ENCODE data around the gene HSPB6.
A peak's percentile ranks its signal among the peaks of the same experiment; 100 is the strongest.
"Not testable (repeated sequence)": the region's sequence is repeated elsewhere in the genome, so short reads cannot be mapped to it uniquely, and the experiment has no call there.

Gene HSPB6

DNA sequence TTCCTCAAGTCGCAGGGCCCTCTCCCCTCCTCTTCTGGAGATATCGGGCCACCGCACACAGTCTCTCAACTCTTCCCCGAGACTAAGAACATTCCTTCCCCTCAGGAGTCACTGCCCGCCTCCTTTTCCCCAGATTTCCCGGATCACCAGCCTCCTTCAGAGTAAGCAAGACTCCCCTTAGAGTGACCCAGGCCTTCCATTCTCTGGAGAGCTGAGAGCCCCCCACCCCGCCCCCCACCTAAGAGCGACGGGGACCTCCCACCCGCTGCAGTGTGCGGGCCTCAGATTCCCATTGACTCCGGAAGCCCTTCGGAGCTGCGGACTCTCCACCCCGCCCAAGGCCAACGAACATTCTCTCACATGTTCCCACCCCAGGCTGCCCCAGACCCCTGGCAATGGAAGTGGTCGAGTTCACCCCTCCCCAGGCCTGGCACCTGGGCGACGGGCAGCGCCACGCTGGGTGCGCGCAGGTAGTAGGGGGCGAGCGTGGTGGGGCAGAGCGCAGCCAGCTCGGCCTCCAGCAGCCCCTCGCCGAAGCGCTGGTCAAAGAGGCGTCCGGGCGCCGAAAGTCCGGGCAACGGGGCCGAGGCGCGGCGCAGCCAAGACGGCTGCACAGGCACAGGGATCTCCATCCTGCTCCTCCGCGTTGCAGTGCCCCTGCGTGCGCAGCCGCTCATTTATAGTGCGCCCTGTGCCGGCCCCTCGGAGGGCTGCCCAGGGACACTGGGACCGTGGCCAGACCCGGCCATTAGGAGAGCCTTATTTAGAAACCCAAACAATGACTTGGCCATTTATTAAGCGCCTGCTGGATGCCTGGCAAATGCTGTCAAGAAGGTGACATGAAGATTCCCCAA lies at the start of gene HSPB6:
Gene HSPB6, minus strand, starts transcription at position 653 of the 854 bp plus-strand sequence. Its CDS starts 21 bp downstream, at position 632.
- no peak for DNase-seq

- no peak for DNase-seq
Observed at GRCh38 chr19:35806597-35806996, 49.8 kb upstream of the HSPB6 start.

GRCh38 chr19:35805526-35806102 lies 48.8 kb upstream of the HSPB6 start:
- DNase-seq = peak; percentile 79

- no peak for DNase-seq
Observed at GRCh38 chr19:35801828-35802227, 45.0 kb upstream of the HSPB6 start.

GRCh38 chr19:35797663-35798062 lies 40.8 kb upstream of the HSPB6 start:
- no peak for DNase-seq

- DNase-seq = no peak
Observed at GRCh38 chr19:35796645-35797542, 40.1 kb upstream of the HSPB6 start.

DNA sequence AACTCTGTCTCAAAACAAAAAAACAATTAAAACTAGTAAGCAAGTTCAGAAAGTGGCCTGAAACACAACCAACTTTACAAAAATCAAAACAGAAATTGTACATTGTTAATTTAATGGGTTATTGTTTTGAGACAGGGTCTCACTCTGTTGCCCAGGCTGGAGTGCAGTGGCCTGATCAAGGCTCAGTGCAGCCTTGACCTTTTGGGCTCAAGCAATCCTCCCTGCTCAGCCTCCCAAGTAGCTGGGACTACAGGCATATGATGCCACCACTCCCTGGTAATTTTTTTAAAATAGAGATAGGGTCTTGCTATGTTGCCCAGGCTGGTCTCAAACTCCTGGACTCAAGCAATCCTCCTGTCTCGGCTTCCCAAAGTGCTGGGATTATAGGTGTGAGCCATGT lies 38.7 kb upstream of the HSPB6 start:
- DNase-seq = not testable (repeated sequence)

DNA sequence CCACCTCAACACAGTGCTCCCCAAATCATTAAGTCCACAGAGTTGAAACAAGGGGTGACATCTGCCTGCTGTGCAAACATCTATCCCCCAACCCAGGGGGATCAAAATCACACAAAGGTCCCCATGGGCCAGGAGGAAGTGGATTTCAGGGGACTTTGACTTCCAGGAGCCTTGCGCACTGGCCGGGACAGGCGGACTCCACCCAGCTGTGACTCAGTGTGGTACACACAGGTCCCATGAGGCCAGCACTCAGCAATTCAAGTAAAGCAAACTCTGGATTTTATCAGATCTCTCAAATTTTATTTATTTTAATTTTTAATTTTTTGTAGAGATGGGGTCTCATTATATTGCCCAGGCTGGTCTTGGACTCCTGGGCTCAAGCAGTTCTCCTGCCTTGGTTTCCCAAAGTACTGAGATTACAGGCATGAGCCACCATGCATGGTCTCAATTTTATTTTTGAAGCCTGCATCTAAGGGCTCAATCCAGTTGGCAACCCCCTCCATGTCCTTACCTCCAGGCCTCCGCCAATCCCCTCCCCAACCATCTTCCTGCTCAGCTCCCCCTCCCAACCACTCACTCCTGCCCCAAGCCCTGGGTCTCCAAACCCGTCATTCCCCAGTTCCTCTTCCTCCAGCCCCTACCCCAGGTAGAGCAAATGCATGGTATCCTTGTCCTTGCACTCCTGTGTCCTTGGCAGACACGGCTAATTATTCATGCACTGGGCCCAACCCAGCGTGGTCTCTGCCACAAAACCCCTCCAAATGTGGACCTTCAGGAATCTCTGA lies 36.7 kb upstream of the HSPB6 start:
- DNase-seq = no peak

DNA sequence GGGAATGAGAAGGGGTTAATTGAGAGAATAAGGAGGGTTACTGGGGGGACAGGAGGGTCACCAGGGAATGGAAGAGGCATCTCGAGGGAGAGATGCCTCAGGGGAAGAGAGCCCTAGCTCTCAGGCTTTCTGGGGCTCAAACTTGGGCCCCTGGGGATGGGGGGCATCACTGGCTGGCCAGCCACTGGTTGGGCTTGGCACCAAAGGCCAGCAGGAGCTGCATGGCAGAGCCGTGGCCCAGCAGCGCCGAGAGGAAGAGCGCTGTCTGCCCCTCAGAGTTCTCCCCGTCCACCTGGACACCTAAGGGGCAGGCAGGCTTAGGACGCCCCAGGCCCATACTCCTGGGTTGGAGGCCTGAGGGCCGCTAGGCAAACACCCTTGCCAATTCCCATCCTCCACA lies 36.1 kb upstream of the HSPB6 start:
- no peak for DNase-seq

- DNase-seq = no peak
Observed at GRCh38 chr19:35792312-35792711, 35.5 kb upstream of the HSPB6 start.

- no peak for DNase-seq
Observed at GRCh38 chr19:35791814-35792279, 35.0 kb upstream of the HSPB6 start.

DNA sequence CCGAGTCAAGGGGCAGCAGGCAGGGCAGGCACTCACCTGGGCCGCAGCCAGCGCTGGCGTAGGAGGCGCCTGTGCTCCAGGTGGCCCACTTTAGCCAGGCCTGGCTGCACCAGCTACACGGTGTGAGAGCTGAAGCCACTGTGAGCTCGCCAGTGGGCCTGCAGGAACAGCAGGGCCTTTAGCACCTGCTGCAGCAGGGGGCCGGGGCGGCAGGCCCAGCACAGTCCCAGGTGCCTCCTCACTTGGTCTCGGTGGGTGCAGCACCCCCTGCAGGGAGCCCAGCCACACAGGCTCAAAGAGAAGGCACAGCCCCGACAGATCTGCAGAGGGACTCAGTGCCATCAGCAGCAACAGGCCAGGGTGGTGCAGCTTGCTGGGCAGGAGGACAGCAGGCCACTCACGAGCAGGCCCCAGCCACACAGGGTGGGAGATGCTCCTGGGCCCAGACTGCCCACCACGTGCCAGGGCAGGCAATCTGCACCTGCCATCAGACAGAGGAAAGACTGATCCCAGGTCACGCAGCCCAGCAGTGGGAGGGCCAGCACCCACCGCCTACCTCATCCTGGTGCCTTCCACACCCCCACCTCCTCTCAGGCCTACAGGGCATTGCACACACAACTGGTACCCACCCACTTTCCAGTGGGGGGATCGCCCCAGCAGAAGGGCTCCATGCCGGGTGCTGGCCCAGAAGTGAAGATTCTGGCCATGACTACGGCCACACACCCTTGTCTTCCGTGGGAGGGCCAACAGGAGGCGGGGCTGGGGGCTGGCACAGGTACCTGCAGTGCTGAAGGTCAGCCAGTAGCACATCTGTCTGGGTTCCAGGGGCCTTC lies 34.4 kb upstream of the HSPB6 start:
- peak; percentile 13 for DNase-seq

DNA sequence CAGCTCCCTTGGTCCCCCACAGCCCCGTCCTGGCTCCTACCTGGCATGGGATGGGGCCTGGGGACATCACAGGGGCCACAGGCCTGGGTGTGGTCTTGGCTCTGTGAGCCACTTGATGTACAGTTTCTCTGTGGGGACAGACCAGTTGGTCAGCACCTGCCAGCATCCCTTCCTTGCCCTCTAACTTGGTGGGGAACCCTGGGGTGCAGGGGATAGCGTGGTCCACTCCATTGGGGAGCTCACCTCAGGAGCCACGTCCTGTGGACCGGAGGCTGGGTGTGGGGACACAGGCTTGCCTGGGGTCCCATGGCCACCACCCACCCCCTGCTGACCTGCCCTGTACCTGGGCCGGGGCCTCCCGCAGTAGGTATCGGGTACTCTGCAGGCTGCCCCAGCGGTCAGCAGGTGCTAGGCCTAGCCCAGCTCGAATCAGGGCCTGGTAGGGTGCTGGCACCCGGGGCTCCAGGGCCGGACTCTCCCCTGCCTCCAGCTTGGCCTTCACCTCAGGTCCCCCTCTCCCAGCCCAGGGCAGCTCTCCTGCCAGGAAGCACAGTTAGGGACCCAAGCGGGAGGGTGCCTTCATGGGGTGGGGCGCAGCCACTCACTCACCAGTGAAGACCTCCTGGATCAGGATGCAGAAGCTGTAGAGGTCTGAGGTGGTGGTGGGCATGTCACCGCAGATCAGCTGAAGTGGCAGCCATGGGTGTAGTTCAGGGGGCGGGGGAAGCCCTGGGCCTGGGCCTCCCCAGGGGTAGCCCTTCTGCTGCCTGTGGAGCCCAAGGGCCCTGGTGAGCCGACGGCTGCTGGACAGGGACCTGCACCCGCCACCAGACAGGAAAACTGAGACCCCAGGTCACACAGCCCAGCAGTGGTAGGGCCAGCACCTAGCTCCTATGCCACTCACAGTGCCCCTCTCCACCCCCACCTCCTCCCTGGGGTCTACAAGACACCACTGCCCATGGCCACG lies 33.4 kb upstream of the HSPB6 start:
- no peak for DNase-seq

DNA sequence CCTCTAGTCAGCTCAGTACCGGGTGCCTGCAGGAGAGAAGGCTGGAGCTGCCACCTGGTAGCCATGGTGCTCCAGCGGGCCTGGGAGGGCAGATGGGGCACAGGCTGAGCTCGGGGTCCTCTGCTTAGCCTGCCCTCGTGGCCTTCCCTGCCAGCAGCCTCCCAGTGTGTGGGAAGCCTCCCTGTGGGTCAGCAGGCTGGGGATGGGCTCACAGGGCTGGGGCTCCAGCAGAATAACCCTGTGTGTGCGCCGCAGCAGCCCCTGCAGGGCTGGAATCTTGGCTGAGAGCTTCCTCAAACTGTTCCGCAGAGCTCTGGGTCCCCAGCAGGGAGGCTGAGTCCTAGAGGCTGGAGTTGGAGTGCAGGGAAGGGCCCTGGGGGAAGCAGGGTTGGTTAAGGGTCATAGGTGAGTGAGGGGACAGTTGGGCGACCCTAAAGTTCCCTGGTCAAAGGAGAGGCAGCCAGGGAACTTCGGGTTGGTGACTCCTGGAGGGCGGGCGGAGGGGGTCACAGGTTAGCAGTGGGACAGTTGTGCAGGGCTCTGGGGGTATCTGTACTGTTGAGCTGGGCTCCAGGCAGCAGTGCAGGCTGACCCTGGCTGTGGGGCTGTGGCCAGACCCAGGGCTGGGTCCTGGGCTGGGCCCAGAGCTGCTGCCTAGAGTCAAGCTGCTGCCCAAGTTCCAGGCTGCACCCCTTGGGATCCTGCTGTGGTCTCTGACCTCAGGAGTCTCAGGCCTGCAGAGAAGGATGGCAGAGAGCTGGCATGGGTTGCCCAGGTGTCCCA lies 32.6 kb upstream of the HSPB6 start:
- no peak for DNase-seq

DNA sequence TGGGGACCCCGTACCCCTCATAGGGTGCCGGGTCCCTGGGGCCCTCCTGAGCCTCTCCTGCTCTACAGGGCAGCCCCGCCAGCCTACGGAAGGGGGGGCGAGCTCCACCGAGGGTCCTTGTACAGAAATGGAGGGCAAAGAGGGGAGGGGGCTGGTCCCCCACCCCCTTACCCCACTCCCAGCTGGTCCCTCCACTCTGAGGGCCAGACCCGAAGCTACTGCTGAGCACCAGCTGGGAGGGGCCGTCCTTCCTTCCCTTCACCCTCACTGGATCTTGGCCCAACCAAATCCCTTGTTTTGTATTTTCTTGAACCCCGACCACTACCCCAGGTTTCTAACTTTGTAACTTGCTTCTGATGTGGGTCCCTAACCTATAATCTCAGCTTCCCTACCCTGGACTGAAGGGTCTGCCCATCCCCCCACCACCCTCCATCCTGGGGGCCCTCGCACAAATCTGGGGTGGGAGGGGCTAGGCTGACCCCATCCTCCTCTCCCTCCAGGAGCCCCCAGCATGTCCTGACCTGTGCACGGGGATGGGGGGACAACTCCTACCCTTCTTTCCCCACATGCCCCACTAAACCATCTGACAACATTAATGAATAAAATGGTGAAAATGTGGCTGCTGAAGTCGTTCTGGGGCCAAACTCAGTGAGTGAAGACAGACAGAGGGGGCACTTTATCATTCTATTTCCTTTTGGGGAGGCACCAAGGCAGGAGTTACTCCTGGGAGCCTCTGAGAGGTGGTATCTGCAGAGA lies 31.6 kb upstream of the HSPB6 start:
- no peak for DNase-seq

- no peak for DNase-seq
Observed at GRCh38 chr19:35787227-35787799, 30.5 kb upstream of the HSPB6 start.

DNA sequence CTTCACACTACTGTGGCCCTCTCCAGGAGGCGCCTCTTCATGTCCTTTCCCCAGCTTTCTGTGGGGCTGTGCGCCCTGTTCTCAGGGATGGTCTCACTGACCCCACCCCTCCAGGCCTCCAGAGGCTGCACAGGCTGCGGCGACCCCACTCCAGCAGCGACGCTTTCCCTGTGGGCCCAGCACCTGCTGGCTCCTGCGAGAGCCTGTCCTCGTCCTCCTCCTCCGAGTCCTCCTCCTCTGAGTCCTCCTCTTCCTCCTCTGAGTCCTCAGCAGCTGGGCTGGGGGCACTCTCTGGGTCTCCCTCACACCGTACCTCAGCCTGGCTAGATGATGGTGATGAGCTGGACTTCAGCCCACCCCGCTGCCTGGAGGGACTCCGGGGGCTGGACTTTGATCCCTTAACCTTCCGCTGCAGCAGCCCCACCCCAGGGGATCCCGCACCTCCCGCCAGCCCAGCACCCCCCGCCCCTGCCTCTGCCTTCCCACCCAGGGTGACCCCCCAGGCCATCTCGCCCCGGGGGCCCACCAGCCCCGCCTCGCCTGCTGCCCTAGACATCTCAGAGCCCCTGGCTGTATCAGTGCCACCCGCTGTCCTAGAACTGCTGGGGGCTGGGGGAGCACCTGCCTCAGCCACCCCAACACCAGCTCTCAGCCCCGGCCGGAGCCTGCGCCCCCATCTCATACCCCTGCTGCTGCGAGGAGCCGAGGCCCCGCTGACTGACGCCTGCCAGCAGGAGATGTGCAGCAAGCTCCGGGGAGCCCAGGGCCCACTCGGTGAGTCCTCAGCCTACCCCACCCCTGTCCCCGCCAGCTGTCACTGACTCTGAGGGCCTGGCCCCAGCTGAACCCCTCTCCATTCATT lies 29.7 kb upstream of the HSPB6 start:
- DNase-seq = no peak

DNA sequence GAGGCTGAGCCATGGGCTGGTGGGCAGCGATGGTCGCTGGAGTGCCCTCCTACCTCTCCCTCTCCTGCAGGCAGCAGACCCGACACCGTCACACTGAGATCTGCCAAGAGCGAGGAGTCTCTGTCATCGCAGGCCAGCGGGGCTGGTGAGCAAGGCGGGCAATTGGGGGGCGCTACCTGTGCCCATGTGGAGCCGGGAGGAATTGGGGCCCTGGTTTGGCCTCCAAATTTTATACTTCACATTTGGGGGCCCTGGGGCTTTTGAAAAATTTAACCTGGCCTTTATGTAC lies 28.5 kb upstream of the HSPB6 start:
- no peak for DNase-seq
